ENCODE measurements around the gene TSPAN5.

The TSPAN5 gene

GRCh38 chr4:98482847-98483806 lies 175.3 kb downstream of the TSPAN5 start:
- no peak overlapping the region for H3K4me2 ChIP-seq (ENCODE audit: low read depth, low read length, poor library complexity, severe bottlenecking)
- no peak overlapping the region for H3K27ac ChIP-seq (ENCODE audit: low read depth, low read length)

GRCh38 chr4:98482503-98482846 lies 175.9 kb downstream of the TSPAN5 start:
- Histone ChIP-seq H3K9me3 (ENCODE audit: insufficient read depth, low read length) (no peaks in the 10 kb centered on the region), H4K20me1 (ENCODE audit: low read depth, low read length) (no peaks in the 10 kb centered on the region), H3K79me2 (ENCODE audit: insufficient read depth, low read length) (no peaks in the 10 kb centered on the region), H3K9ac (ENCODE audit: low read length) (no peak overlapping the region), H3F3A (ENCODE audit: insufficient read depth) (no peaks in the 10 kb centered on the region), H3K9me2 (replicated peaks; ENCODE audit: insufficient read depth, low read length) (no peaks in the 10 kb centered on the region), H3K27ac (ENCODE audit: low read depth, low read length) (no peak overlapping the region), H2AFZ (ENCODE audit: low read depth, low read length, severe bottlenecking) (no peak overlapping the region), H3K4me3 (ENCODE audit: insufficient read depth, low read length, poor library complexity, severe bottlenecking) (no peak overlapping the region), H3K27me3 (ENCODE audit: low read length) (no peaks in the 10 kb centered on the region), H3K4me2 (ENCODE audit: low read depth, low read length, poor library complexity, severe bottlenecking) (no peak overlapping the region), H3K36me3 (ENCODE audit: low read length) (no peaks in the 10 kb centered on the region)
- TF ChIP-seq CTCF (IDR thresholded peaks at IDR 0.05; ENCODE audit: insufficient read depth, low read length, poor library complexity, severe bottlenecking) (no peak), EZH2phosphoT487 (conservative IDR thresholded peaks at IDR 0.05; ENCODE audit: low read length) (no peak)

More at GRCh38 chr4:98482847-98483806, 175.3 kb downstream of the TSPAN5 start:
- Histone ChIP-seq H2AFZ (ENCODE audit: low read depth, low read length, severe bottlenecking) (no peak overlapping the region), H3K27me3 (ENCODE audit: low read length) (no peaks in the 10 kb centered on the region), H3F3A (ENCODE audit: insufficient read depth) (no peaks in the 10 kb centered on the region), H3K9me3 (ENCODE audit: insufficient read depth, low read length) (no peaks in the 10 kb centered on the region), H3K79me2 (ENCODE audit: insufficient read depth, low read length) (no peaks in the 10 kb centered on the region), H3K9ac (ENCODE audit: low read length) (no peak overlapping the region), H4K20me1 (ENCODE audit: low read depth, low read length) (no peaks in the 10 kb centered on the region), H3K9me2 (replicated peaks; ENCODE audit: insufficient read depth, low read length) (no peaks in the 10 kb centered on the region), H3K4me3 (ENCODE audit: insufficient read depth, low read length, poor library complexity, severe bottlenecking) (no peak overlapping the region), H3K36me3 (ENCODE audit: low read length) (no peaks in the 10 kb centered on the region)
- TF ChIP-seq EZH2phosphoT487 (conservative IDR thresholded peaks at IDR 0.05; ENCODE audit: low read length) (no peak), CTCF (IDR thresholded peaks at IDR 0.05; ENCODE audit: insufficient read depth, low read length, poor library complexity, severe bottlenecking) (no peak)

- Histone ChIP-seq H3K4me3 (ENCODE audit: insufficient read depth, low read length, poor library complexity, severe bottlenecking) (no peak overlapping the region), H3K36me3 (ENCODE audit: low read length) (no peaks in the 10 kb centered on the region), H3K9me3 (ENCODE audit: insufficient read depth, low read length) (no peaks in the 10 kb centered on the region), H2AFZ (ENCODE audit: low read depth, low read length, severe bottlenecking) (no peak overlapping the region), H3K9ac (ENCODE audit: low read length) (no peak overlapping the region), H4K20me1 (ENCODE audit: low read depth, low read length) (no peaks in the 10 kb centered on the region), H3K4me2 (ENCODE audit: low read depth, low read length, poor library complexity, severe bottlenecking) (no peak overlapping the region), H3K27ac (ENCODE audit: low read depth, low read length) (no peak overlapping the region), H3K27me3 (ENCODE audit: low read length) (no peaks in the 10 kb centered on the region), H3F3A (ENCODE audit: insufficient read depth) (no peaks in the 10 kb centered on the region), H3K9me2 (replicated peaks; ENCODE audit: insufficient read depth, low read length) (no peaks in the 10 kb centered on the region), H3K79me2 (ENCODE audit: insufficient read depth, low read length) (no peaks in the 10 kb centered on the region)
- TF ChIP-seq EZH2phosphoT487 (conservative IDR thresholded peaks at IDR 0.05; ENCODE audit: low read length) = no peak
- TF ChIP-seq CTCF (IDR thresholded peaks at IDR 0.05; ENCODE audit: insufficient read depth, low read length, poor library complexity, severe bottlenecking) = no peak
Observed at GRCh38 chr4:98481167-98481566, 177.2 kb downstream of the TSPAN5 start.

All from SU-DHL-6 (cell line).